GM19099 (cell line): ENCODE measurements around the gene ASB5.

Experiments used
- POLR2A ChIP-seq: IDR thresholded peaks from 3 replicates; pipeline ENCODE4 v1.6.1; 2011; ENCODE audit warnings: low read depth; ENCODE audit not compliant: insufficient read length; ENCODE audit errors: extremely low read depth

The ASB5 gene

GRCh38 chr4:176193938-176194337 lies 75.1 kb downstream of the ASB5 start:
- TF ChIP-seq POLR2A, result no peak

GRCh38 chr4:176193126-176193525 lies 75.9 kb downstream of the ASB5 start:
- TF ChIP-seq POLR2A, result no peak

DNA sequence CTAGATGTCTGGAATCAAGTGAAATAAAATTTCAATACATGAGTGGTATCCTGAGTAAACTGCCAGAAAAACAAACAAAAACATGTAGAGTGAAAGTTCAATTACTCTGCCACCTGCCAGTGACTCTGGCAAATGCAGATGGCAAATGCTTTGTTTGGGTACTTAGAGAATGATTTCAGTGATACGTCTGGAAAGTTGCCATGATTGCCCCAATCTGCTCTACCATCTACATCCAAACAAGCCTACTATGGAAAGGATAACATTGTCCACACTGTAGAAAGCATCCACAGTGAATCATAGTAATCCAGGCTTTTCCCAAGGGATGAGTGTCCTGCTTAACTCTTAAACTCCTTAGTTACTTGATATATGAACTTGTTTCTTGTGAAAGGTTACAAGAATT lies 77.0 kb downstream of the ASB5 start:
- no peak for TF ChIP-seq POLR2A

GRCh38 chr4:176189891-176190795 lies 78.9 kb downstream of the ASB5 start:
- TF ChIP-seq POLR2A, result no peak

- TF ChIP-seq POLR2A, result no peak
Measured at GRCh38 chr4:176188654-176189053, 80.4 kb downstream of the ASB5 start.

DNA sequence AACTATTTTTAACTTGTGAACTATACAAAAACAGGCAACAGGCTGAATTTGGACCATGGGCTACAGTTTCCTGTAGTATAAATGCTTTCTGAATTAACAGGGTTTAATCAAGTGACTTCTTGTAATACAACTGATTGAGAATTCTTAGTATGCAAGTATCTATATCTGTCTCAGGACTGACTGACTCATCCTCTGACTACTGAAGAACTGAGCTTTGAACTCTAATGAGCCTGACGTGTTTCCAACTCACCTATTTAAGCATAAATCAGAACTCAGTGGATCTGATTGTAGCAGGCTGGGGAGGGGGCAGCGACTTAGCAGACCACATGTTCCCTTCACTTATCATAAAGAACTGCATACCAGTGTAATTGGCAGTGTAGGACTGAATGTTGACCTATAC lies 81.4 kb downstream of the ASB5 start:
- TF ChIP-seq POLR2A, result no peak

DNA sequence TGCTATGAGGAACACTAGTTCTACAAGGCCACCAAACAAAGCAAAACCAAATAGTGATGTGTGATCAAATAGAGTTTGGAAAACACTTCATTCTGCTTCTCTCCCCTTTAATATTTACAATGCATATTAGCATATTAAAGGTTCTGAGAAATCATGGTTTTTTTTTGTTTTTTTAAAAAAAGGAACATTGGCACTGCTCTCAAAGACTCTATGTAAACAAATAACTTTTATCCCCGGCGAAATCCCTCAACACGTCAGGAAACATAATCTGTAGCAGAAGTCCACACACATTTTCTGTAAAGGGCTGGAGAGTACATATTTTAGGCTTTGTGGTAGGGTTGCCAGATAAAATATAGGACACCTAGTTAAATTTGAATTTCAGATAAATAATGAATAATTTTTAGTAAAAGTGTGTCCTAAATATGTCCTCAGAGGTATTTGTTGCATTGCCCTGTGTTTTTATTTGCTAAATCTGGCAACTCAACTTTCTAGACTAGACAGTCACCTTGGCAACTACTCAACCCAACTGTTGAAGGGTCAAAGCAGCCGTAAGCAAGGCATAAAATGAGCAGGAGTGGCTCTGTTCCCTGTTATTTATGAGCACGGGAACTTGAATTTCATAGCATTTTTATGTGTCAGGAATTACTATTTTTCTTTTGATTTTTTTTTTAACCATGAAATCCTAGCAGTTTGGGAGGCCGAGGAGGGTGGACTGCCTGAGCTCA lies 82.2 kb downstream of the ASB5 start:
- no peak for TF ChIP-seq POLR2A

DNA sequence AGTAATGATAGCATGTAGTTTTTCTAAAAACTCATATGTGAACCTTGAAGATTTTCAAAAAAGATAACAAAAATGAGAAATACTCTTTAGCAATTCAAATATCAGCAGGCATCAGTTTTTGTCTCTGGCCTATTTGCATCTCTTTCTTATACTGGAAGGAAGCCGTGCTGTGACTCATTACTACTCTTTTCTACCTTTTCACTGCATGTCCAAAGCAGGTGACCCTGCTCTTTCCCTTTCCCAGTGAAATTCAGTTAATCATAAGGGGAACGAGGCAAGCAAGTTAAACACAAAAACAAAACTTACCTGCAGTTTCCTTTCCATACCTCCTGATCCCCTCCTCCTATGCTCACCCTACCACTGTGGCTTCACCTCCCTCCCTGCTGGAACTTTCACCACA lies 83.0 kb downstream of the ASB5 start:
- no peak for TF ChIP-seq POLR2A

GRCh38 chr4:176185051-176185450 lies 84.0 kb downstream of the ASB5 start:
- no peak for TF ChIP-seq POLR2A
